ENCODE measurements around the gene ELMOD1.
A peak's percentile ranks its signal among the peaks of the same experiment; 100 is the strongest.

Gene ELMOD1

DNA sequence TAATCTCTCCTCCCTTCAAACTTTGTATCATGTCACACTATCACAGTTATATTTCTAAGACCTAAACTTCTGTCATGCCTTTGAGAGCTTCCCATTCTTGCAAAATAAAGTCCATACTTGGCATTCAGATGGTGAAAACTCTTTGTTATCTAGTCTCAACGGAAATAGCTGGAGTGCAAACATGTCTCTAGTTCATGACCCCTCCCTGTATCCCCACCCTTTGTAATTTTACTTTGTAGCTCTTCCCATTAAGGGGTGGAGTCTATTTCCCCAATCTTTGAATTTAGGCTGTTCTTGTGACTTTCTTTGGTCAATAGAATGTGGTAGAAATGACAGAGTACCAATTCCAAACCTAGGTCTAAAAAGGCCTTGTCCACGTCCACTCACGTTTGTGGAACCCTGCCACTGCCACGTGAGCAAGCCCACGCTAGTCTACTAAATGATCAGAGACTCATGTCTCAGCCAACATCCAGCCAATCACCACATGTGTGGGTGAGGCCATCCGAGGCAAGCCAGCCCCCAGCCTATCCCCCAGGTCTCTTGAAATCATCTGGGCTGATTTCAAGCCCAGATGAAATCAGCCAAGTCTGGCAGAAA is 97.5 kb downstream of the ELMOD1 start:
- DNase-seq (ENCODE audit: low read depth in 2 of 2): no peak

DNA sequence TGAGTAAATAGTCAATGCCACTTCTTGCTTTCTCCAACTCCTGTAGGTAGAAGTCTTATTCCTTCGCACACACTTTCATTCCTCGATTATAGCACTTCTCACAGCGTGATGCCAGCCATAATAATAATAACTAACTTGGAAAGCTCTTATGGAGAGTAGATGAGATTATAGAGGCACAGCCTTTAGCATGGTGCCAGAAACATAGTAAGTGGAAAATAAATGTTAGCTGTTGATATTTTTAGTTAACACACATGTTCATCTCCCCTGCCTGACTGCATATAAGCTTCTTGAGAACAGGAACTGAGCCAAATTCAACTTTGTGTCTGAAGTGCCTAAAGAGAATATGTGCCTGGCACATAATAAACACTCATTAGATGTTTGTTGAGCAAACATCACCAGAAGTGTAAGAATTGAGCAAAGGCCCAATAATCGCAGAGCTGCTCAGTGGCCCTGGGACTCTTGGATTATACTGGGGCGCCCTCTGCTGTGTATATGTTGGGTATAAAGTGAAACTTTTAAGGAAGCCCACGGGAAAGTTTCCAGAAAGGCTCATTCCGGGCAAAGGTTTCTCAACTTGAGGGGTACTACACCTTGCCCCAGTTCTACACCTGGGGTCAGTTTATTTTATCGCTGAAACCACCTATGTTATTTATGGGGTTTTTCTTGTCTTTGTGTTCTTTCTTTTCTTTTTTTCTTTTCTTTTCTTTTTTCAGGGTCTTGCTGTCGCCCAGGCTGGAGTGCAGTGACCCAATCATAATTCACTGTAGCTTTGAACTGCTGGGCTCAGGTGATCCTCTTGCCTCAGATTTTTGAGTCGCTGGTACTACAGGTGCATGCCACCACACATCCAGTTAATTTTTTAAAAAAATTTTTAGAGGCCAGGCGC is 98.6 kb downstream of the ELMOD1 start:
- peak; percentile 4 to 51 for DNase-seq (ENCODE audit: low read depth in 2 of 2)

DNA sequence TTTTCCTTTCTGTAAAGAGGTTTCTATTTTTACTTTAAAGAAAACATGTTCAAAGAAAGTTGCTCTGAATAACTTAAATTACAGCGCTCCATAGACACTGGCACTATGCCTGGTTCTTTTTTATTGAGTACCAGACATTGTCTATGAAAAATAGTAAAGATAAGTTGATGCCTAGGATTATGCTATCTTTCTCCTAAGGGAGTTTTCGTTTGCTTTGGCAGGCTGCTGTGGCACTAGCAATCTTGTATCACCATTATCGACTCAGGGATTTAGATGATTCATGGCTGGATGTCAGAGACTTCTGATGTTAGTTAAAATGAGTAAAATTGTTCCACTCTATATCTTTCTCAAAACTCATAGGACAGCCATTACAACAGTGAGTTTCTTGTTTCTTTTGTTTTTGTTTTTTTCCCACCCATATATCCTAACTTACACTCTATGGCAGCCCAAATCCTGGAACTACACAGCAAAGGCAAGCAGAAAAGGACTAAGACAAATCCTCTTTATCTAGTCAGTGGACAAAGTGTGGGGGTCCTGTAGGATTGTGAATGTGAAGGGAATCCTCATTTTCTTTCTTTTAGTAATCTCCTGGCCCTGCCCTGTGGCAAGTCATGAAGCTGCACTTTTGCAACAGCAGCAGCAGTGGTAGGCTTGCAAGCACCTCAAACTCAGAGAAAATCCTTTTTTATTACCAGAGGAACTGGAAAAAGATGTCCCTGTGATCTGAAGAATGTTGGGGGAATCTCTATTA is 100.2 kb downstream of the ELMOD1 start:
- no peak for DNase-seq (ENCODE audit: low read depth in 2 of 2)

DNA sequence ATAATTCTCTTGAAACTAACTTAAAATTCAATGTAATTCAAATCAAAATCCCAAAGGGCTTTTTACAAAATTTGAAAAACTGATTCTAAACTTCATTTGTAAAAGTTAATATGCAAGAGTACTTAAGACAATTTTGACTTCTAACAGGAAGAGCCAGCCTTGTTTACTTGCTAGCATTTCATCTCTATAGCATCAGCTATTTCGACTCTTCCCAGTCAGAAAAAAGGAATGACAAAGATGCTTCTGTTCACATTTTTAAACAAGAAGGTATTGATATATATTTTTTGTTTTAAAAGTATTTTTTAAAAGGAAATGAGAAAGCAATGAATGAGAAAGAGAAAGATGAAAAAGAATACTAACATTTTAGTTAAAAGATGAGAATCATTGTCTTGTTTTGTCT is 104.5 kb downstream of the ELMOD1 start:
- no peak for DNase-seq (ENCODE audit: low read depth in 2 of 2)

DNA sequence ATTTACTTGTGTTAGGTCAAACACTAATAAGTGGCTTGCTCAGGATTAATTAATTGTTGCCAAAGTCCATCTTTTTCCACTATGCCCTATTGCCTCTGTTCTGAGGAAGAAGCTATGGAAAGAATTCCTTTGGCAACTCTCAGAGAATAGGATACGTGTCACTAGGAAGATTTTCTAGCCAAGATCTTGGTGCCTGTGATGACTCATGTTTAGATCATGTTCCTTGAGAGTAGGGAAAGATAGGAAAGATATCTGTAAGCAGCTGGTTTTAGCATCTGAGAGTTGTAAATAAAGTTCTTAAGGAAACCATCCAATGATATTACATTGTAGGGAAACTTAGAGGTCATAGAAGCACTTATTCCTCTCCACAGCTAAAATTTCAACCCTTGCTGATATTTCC is 105.2 kb downstream of the ELMOD1 start:
- DNase-seq (ENCODE audit: low read depth in 2 of 2): no peak

DNA sequence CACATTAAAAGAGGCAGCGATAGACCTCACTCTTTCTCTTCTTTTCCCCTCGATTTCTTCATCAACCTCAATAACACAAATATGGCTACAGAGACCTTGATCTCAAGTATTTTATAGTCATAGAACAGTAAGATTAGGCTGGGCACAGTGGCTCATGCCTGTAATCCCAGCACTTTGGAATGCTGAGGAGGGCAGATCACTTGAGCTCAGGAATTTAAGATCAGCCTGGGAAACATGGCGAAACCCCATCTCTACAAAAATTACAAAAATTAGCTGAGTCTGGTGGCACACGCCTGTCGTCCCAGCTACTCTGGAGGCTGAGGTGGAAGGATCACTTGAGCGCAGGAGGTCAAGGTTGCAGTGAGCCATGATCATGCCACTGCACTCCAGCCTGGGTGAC is 106.3 kb downstream of the ELMOD1 start:
- DNase-seq (ENCODE audit: low read depth in 2 of 2): no peak

DNA sequence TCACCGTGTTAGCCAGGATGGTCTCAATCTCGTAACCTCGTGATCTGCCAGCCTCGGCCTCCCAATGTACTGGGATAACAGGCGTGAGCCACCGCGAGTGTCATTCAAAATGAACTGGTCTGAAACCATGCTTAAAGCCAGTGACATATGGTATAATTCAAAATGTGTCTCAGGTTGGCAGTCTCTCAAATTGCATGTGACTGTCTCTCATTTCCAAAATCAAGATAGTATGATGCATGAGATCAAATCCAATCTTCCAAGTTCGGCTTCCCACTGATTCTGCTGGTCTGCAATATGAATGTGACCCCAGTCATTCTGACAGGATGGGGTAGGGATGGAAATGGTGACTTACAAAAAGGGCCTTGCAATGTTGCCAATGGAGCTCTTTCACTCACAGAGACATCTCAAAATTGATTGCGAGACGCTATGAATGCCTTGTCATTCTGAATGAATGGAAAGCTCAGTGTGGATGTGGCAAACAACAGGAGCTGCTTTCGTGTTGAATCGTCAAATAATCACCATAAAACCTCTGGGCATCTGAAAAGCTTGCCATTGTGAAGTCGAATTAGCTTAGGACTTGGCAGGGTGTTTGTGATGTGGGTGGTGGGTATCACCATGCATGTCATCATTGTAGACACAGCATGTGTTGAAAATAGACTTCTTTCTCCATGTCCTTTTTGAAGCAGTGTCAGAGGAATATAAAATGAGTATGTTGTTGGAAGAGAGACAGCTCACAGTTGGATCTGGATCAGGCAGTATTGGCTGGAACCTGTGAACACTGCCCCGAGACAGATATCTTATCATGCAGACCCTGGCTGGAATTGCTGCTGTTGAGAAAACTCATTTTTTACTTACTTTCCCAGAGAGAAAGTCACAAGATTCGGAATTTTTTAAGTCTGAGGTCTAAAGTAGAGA is 108.7 kb downstream of the ELMOD1 start:
- no peak for DNase-seq (ENCODE audit: low read depth in 2 of 2)

DNA sequence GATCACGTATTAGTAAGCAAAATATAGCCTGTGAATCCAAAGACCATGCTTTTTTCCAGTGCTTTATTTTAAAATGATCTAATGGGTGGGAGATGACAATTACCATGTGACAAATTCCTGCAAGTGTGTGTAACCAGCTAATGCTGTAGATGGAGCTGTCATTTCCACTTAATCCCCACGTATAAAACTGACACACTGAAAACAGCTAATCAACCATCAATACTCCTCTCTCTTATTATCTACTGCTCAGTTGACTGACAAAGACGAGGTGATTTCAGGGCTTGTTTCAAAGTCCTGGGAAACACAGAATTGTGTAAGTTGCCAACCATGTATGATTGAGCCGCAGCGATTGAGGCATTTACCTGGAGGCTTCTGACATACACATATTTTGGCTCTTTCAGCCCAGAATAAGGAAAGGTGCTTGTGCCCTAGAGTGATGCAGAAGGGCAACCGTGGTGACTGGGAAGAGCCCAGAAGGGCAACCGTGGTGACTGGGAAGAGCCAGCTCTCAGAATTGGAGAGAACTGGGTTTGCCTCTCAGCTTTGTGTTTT is 111.2 kb downstream of the ELMOD1 start:
- no peak for DNase-seq (ENCODE audit: low read depth in 2 of 2)

DNA sequence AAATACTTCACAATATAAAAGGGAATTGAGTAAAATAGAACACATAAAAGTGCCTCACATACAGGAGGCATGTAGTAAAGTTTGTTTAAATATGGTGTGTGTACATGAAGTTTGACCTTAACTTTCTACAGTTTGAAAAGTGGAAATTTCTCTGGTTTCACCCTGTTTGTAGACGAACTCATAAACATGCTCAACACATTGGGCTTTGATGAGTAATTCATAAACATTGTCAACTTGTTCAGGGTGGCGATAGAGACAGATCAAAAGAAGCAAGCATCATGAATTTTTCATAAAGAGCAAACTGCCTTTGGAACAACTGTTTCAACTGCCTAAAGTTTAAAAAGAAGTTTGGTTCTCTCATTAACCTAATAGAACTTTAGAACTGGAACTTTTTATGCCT is 111.8 kb downstream of the ELMOD1 start:
- no peak for DNase-seq (ENCODE audit: low read depth in 2 of 2)

DNA sequence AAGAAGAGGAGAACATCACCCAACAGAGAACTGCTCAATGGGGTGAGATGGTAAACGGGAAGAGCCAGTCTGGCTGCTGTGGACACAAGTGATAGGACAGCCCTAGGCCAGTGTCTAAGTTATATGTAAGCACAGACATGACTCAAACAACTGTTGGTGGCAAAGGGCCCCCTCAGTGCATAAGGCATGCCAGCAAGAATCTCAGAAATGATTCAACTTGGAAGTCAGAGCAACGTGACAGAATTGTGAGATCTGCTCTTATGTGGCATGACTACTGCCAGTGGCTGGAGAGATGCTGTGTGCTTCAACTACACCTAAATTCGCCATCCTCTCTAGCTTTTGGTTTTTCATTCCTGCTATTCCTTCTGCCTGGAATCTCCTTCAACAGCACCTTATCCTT is 113.5 kb downstream of the ELMOD1 start:
- no peak for DNase-seq (ENCODE audit: low read depth in 2 of 2)

DNA sequence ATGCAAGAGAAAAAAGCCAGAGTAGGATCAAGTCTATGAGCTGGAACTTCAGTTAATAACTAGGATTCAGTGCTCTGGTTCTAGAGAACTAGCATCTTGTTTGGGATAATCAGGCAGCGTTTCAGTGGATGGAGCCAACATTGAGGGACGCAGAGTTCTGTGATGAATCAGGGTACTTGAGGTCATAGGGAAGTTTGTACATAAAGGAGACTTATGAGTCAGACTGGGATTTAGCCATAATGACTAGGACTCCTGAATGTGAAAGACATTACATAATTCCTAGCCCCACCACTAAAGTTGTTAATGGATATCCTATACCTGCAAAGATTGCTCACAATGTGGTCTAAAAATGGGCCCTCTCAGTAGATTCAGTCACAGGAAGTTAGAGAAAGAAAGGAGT is 114.1 kb downstream of the ELMOD1 start:
- DNase-seq (ENCODE audit: low read depth in 2 of 2): no peak

DNA sequence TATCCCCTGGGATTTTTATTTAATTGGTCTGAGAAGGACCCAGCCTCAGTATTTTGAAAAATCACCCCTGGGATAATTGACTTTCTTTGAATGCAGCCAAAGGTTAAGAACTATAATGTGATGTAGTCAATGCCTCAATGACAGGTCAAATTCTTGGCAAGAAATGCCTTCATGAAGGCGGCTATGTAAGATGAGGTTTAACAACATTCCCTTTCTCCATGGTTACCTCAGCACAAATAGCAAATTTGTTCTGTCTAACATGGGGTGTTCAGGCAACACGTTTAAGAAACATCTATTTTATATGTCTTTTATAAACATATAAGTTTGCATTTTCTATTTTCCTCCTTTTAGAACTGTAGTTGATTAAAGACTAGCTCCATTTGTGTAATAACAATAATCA is 115.6 kb downstream of the ELMOD1 start:
- no peak for DNase-seq (ENCODE audit: low read depth in 2 of 2)

DNA sequence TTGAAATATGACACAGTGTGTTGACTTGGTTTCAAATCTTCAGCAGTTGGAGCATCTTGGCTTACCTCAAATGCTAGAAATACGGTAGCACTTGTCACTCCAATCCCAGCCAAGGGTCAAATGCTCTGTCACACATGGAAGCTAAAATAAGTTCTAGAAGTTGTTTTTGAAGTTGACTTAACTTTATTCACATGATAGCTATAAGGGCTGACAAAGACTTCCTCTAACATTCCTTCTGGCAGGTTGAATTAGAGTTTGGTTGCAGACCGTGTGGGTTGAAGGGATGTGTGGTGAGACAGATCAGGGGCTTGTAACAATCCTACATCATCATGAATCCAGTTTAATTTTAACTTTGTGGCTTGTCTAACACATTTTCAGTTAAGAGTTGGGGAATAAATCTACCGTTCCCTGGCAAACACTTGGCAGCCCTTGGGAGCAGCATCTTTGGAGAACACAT is 116.3 kb downstream of the ELMOD1 start:
- DNase-seq (ENCODE audit: low read depth in 2 of 2): no peak

DNA sequence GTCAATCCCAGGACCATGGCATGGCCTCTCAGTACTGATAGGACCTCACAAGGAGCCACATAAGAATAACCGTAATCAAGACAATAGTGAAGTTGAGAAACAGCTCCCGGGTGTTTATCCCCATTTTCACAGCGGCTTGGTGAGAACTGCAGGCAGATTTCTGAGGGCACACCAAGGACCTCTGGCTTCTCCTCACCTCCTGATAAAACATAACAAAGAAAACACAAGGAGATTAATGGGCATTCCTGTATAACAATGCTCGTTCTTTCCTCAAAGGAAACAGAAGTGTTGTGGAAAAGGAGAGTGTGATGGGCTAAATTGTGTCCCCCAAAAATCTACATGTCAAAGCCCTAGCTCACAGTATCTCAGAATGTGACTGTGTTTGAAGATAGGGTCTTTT is 116.9 kb downstream of the ELMOD1 start:
- no peak for DNase-seq (ENCODE audit: low read depth in 2 of 2)

DNA sequence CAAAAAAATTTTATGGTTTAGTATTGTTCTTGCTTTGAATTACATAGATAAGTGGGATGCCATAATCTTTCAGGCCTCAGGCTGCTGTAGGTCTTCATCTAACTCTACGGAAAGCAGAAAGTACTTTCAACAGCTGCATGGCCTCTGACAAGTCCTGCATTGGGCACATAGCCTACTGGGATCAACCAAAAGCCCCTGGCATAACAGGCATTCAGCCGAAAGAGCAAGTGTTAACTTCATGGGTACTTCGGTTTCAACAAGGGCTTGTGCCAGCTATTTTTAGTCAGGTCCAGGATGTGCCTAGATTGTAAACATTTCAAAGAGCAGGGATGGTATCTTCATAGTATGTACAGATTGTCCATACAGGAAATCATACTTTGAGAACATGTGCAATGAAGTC is 117.8 kb downstream of the ELMOD1 start:
- DNase-seq (ENCODE audit: low read depth in 2 of 2): no peak

DNA sequence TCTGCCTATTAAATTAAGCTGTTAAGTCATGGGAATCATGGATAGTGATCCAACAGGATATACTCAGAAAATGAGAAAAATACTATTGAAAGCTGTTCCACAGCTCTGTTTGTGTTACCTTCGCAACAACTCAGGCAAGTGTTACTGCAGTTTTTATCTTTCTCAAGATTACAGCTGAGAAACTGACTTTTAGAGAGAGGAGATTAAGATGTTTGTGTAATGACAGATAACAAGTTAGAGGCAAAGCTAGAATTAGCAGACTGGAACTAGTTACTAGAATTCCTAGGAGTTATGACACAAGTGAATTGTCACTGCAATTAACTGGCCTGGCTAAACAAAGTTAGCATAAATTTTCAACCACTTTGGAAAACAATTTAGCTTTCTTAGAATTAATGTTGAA is 119.4 kb downstream of the ELMOD1 start:
- DNase-seq (ENCODE audit: low read depth in 2 of 2): no peak

DNA sequence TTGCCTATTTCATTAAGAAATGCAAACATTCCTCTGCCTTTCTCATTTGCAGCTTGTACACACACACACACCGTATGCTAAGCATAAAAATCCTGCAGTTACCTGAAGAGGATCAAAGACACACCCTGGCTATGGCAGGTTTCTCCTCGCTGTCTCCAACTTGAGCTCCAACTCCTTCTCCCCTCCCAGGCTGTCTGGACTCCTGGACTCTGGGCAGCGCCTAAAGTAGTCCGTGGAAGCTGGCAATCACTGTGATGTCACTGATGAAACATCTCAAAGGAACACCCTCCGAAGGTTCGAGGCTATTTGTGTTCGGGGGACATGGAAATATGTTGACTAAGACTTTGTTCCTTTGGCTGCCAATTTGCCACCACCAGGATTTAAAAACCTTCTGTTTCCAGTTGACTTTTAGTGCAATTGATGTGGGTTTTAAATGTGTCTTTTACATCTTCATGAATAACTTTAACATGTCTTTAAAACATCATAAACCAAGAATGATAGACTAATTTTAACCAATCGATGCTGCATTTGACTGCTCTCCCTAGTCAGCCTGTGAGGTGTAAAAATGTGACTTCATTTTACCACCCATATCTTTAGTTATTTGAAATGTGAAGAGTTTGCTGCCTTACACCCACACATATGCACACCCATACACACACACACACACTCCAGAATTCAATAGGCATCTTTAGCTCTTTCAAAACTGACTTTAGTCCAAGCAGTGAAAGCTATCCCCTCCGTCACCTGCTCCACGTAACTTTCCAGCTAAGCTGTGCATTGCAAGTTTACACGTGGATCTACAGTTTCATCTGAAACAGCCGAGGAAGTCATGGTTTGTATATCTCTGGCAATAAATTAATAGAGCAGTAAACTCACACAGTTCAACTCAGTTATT is 121.2 kb downstream of the ELMOD1 start, which contains the start of gene SLN:
SLN (minus strand) TSS at position 196 of the 895 bp plus-strand sequence.
- DNase-seq (ENCODE audit: low read depth in 2 of 2): no peak

DNA sequence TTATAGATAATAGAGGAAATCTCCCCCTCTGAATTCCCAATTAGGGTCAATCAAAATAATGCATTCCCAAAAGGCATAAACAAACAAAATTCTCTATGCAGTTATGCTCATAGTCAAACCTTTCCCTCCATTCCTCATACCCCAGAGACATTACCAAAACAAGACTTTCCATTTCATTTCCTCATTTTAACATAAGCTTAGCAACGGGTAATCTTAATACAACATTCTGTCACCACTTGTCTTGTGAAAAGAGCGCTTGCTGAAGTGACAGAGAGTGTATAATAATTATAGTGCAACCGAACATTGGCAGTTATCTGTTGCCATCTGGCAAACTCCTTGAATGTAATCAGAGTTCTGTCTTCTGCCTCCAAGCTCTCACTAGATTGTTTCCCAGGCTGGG is 122.1 kb downstream of the ELMOD1 start:
- no peak for DNase-seq (ENCODE audit: low read depth in 2 of 2)

Data from stimulated activated CD4-positive, alpha-beta T cell treated with anti-CD3 and anti-CD28 coated beads, Interleukin-15, amount 100 ng/mL, for 48 hours (primary cell).